Metanephros (tissue), 1 donor: ENCODE results near the gene TMEM260. TPM values are rescaled to one million over a fixed set of nuclear protein-coding genes. Genes with fewer than 3 reads are reported as not detected.

Experiments used
- total RNA-seq: library from RNA; depleted of rRNA; stranded (reverse); fragments of >200 nt; gene quantifications from one replicate; pipeline ENCODE4 v1.2.3, GENCODE V29; 2014

The TMEM260 gene
- total RNA-seq = 37.8 TPM

DNA sequence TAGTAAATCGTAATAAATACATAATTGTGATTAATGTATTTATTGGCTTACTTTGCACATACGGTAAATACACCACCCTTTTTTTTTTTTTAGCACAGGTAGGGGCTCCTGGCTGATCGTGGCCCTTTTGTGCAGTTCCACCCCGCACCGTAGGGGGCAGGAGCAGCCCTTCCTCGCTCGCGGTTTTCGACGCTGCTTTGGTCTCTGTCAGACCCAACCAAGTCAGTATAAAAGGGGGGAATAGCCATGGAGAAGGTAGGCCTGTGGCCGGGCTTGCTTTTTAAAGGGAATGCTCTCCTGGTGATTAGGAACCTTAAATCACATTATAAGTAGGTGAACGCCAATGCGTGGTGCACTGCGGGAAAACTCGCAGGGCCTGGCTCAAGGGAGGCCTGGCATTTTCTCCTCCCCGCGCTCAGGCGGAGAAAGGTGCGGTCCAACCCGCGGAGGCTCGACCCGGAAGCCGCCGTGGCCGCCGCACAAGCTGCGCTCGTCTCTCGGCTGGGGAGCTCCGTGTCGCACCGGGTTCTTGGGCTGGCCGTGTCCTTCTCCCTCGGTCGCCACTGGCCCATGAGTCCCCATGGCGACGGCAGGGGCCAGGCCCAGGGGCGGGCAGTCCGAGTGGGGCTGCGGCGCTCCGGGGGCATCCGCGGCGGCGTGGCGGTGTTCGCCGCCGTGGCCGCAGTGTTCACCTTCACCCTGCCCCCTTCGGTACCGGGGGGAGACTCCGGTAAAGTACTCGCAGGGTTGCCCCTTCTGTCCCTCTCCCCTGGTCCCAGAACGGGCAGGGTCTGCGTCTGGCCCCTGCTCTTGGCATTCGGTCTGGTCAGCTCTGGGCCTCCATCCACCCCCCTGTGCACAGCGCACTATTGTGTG lies at the start of gene TMEM260:
Gene TMEM260, plus strand, starts transcription at position 454 of the 876 bp plus-strand sequence. Its CDS starts 117 bp downstream, at position 571.

Other genes with a start within 250 kb of the TMEM260 start
- 0.23 TPM for gene OTX2, start 230.7 kb downstream of the TMEM260 start, total RNA-seq